ENCODE results near the gene FYB1. TPM values are rescaled to one million over a fixed set of nuclear protein-coding genes. Genes with fewer than 3 reads are reported as not detected.
"Not testable (repeated sequence)": the region's sequence is repeated elsewhere in the genome, so short reads cannot be mapped to it uniquely, and the experiment has no call there.

The FYB1 gene
- total RNA-seq, 4 donors from 2014 or later, result 1.8 to 16.5 (median 4.8) TPM

DNA sequence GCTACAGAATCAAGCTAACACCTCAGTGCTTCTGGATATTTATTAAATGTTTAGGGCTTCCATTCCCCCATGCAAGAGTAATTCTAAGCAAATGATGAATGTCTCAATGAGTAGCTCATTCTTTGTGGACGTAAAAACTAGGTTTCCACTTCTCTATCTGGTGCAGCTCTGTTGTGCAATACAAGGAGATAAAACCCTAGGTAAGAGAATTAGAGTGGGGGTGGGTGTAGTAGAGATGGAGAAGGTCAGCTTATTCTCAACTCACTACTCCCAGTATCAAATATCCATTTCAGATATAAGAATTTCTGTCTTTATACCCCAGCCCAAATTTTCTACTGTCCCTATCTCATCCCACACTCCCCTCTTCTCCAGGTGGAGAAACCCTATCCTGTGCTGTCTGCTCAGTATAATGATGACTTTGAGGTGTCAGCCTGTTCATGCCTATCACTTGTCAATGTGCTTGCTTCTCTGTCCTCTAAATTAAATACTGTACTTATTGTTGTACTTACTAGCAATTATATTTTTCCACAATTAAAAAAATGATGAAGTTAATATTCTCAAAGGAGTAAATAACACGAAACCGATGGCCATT, 4.3 kb upstream of the FYB1 start:
- Histone ChIP-seq H3K27ac (no peak overlapping the region), H3K4me1 (no peaks in the 10 kb centered on the region), H3K9me3 (no peaks in the 10 kb centered on the region), H3K27me3 (no peaks in the 10 kb centered on the region), H3K4me3 (no peak overlapping the region), H3K36me3 (no peaks in the 10 kb centered on the region)
- no peak for TF ChIP-seq POLR2A (IDR thresholded peaks at IDR 0.05)
- TF ChIP-seq, protein P1, sequence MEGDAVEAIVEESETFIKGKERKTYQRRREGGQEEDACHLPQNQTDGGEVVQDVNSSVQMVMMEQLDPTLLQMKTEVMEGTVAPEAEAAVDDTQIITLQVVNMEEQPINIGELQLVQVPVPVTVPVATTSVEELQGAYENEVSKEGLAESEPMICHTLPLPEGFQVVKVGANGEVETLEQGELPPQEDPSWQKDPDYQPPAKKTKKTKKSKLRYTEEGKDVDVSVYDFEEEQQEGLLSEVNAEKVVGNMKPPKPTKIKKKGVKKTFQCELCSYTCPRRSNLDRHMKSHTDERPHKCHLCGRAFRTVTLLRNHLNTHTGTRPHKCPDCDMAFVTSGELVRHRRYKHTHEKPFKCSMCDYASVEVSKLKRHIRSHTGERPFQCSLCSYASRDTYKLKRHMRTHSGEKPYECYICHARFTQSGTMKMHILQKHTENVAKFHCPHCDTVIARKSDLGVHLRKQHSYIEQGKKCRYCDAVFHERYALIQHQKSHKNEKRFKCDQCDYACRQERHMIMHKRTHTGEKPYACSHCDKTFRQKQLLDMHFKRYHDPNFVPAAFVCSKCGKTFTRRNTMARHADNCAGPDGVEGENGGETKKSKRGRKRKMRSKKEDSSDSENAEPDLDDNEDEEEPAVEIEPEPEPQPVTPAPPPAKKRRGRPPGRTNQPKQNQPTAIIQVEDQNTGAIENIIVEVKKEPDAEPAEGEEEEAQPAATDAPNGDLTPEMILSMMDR (IDR thresholded peaks at IDR 0.05), result no peak
- no peak for DNase-seq
- intact Hi-C loops (cut with DNase I; ENCODE audit: low total_unique reads), result no loop called here

DNA sequence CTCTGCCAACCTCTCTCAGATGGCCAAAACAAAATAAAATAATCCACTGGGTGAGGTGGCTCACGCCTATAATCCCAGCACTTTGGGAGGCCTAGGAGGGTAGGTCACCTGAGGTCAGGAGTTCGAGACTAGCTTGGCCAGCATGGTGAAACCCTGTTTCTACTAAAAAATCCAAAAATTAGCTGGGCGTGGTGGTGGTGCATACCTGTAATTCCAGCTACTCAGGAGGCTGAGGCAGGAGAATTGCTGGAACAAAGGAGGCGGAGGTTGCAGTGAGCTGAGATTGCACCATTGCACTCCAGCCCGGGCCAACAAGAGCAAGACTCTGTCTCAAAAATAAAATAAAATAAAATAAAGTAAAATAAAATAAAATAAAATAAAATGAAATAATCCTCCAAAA, 2.3 kb upstream of the FYB1 start:
- H3K4me1 ChIP-seq; H3K9me3 ChIP-seq; H3K27ac ChIP-seq; H3K36me3 ChIP-seq; DNase-seq; intact Hi-C loops (cut with DNase I; ENCODE audit: low total_unique reads); H3K4me3 ChIP-seq; H3K27me3 ChIP-seq: not testable (repeated sequence)

DNA sequence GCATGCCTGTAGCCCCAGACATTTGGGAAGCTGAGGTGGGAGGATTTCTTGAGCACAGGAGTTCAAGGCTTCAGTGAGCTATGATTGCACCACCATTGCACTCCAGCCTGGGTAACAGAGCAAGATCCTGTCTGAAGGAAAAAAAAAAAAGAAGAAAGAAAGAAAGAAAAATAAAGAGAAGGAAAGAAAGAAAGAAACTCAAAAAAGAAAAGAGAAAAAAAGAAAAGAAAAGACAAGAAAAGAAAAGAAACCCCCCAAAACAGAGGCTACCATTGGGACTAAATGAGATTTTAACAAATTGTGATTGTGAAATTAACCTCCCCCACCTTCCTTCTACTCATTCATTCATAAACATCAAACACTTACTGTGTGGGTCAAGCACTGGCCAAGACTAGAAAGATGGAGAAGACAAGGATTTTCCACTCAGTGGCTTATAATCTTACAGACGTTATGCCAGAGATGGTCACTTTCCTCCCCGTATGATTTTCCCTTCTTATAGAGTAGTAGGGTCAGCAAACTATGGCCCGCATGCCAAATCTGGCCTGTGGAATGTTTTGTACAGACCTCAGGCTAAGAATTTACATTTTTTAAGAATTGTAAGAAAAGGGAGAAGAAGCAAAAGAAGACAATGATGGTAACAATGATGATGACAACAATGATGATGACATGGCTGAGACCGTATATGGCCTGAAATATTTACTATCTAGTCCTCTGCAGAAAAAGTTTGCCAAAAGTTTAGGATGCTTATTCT, 1.1 kb upstream of the FYB1 start:
- no peak for DNase-seq
- no peak overlapping the region for H3K4me3 ChIP-seq
- TF ChIP-seq, protein P1 (IDR thresholded peaks at IDR 0.05), result no peak
- no peak for TF ChIP-seq POLR2A (IDR thresholded peaks at IDR 0.05)
- no peaks in the 10 kb centered on the region for H3K9me3 ChIP-seq
- no peak overlapping the region for H3K27ac ChIP-seq
- intact Hi-C loops (cut with DNase I; ENCODE audit: low total_unique reads), result no loop called here
- no peaks in the 10 kb centered on the region for H3K27me3 ChIP-seq
- H3K36me3 ChIP-seq, result no peaks in the 10 kb centered on the region
- H3K4me1 ChIP-seq, result peaks cover 0 to 7% of the 10 kb centered on the region in 2 donors

DNA sequence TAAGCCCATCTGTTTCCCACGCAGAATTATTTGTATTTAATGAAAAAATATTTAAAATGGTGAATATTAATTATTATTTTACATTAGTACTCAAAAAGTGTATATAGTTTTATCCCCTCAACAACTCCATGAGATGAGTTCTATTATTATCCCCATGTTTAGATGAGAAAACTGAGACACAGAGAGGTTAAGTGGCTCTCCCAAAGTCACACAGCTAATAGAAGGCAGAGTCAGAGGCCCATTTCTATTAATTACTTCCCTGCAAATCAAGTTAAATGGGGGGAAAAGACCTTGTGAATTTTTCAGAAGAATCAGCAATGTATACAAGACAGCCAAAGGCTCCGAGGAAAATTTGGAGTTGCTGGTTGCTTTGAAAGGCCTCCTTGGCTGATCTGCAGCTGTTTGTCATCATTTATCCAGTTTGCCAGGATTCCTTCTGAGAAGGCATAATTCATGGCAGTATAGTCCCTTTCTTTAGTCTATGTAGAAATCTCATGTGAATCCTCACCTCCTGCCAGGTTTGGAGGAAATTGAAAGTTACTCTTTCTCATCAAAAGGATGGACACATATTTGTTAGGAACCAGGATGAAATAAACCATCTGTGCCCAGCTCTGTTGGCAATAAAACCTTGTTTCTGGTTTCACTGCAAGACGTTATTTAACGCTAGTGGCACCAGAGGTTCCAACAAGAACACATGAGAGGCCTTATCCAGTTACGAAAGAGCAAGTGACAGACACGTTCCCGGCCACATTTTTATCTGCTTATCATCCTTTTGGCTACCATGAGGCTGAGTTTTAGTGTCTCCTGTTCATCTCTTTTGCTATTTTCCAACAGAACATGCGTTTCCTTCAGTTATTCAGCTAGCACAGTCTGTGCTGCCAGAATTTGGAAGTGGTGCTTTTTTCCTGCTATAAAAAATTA, 621 bp downstream of the FYB1 start:
- Histone ChIP-seq H3K27me3 (no peaks in the 10 kb centered on the region), H3K4me3 (peak overlapping the region in 1 of 2 donors; percentile 11), H3K27ac (peak overlapping the region; percentile 70 to 81), H3K4me1 (peaks cover 0 to 7% of the 10 kb centered on the region in 2 donors), H3K9me3 (no peaks in the 10 kb centered on the region), H3K36me3 (no peaks in the 10 kb centered on the region)
- peak; percentile 56 to 67 for DNase-seq
- intact Hi-C loops (cut with DNase I; ENCODE audit: low total_unique reads), result no loop called here
- TF ChIP-seq, protein P1 (IDR thresholded peaks at IDR 0.05), result no peak
- TF ChIP-seq POLR2A (IDR thresholded peaks at IDR 0.05), result no peak

DNA sequence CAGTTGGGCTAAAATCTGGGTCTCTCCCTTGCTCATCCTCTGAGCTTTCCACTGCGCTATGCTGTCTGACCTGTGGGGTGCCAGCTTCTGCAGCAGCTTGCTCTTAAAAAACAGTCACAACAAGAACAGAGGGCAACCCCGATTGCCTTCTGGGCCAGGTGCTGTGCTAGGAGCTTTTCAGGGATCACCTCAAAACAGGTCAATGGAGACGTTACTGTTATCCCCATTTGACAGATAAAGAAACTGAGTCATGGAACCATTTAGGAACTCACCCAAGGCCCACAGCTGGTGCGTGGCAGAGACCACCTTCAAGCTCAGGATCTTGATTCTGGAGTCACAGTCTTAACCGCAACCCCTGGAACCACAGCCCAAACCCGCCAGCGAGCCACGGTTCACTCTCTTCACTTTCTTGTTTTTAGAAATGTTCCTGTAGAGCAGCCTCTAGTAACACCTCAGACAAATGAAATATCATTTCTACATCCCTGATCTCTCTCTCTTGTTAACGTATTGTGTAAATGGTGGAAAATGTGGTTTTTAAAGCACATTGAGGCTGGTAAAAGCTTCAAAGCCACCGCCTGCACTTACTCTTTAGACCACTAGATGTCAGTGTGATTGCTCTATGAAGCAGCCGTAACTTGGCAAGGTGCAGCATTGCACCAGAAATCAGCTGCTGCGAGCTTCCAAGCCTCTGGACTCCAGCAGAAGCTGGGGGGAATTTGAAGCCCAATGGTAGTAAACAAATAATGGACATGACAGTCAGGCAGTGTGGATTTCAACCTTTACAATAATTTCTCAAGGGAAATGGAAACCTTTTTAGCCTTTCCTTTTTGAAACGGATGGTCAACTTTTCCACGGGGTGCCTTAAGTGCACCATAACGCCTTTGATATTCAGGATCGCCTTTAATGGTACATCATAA, 1.7 kb downstream of the FYB1 start:
- H3K4me3 ChIP-seq, result no peak overlapping the region
- peaks cover 0 to 7% of the 10 kb centered on the region in 2 donors for H3K4me1 ChIP-seq
- peak; percentile 82 to 90 for DNase-seq
- H3K27ac ChIP-seq, result peak overlapping the region; percentile 70 to 81
- no peaks in the 10 kb centered on the region for H3K9me3 ChIP-seq
- TF ChIP-seq, protein P1 (IDR thresholded peaks at IDR 0.05), result peak; percentile 94 to 98 (median 95)
- no peak for TF ChIP-seq POLR2A (IDR thresholded peaks at IDR 0.05)
- no peaks in the 10 kb centered on the region for H3K27me3 ChIP-seq
- no peaks in the 10 kb centered on the region for H3K36me3 ChIP-seq
- intact Hi-C loops (cut with DNase I; ENCODE audit: low total_unique reads), result no loop called here
